HepG2 (cell line): ENCODE data around the gene NAA16. TPM values are rescaled to one million over a fixed set of nuclear protein-coding genes. Genes with fewer than 3 reads are reported as not detected.

Experiments
- CREM ChIP-seq, 2 experiments: sonication (generic) in 1 of 2; formaldehyde crosslinking in 1 of 2; IDR thresholded peaks; 2 replicates each; pipeline versions ENCODE4 v1.4.0 to v1.6.1; 2016 to 2020; ENCODE audit warnings: antibody characterized with exemption in 1 of 2, mild to moderate bottlenecking in 1 of 2, missing genetic modification reagents in 1 of 2
- DMTF1 ChIP-seq: sonication (generic); formaldehyde crosslinking; IDR thresholded peaks from 2 replicates; pipeline ENCODE4 v1.4.0; 2020; ENCODE audit warnings: mild to moderate bottlenecking, missing genetic modification reagents
- DNMT3B ChIP-seq: conservative IDR thresholded peaks from 2 replicates; pipeline ENCODE4 v1.6.1; 2016; ENCODE audit warnings: missing biosample characterization, control low read depth
- IKZF5 ChIP-seq: IDR thresholded peaks from 2 replicates; pipeline ENCODE4 v1.6.1; 2018; ENCODE audit warnings: missing genetic modification reagents, mild to moderate bottlenecking, missing compliant biosample characterization
- LRRFIP1 ChIP-seq: sonication (generic); formaldehyde crosslinking; conservative IDR thresholded peaks from 2 replicates; pipeline ENCODE4 v1.4.0; 2020; ENCODE audit warnings: missing genetic modification reagents
- PHF20 ChIP-seq: sonication (generic); formaldehyde crosslinking; IDR thresholded peaks from 2 replicates; pipeline ENCODE4 v1.5.0; 2020; ENCODE audit warnings: mild to moderate bottlenecking, missing genetic modification reagents
- RELA ChIP-seq: sonication (generic); formaldehyde crosslinking; IDR thresholded peaks from 2 replicates; pipeline ENCODE4 v1.4.0; 2020; ENCODE audit warnings: missing genetic modification reagents
- STAT5B ChIP-seq: sonication (generic); formaldehyde crosslinking; IDR thresholded peaks from 2 replicates; pipeline ENCODE4 v1.4.0; 2020; ENCODE audit warnings: missing genetic modification reagents
- U2AF1 ChIP-seq: fragments of 200-400 bp; formaldehyde crosslinking; optimal IDR thresholded peaks from 2 replicates; pipeline ENCODE3; 2017; ENCODE audit warnings: mild to moderate bottlenecking, low read depth, low read length
- ZBTB43 ChIP-seq: sonication (generic); formaldehyde crosslinking; conservative IDR thresholded peaks from 2 replicates; pipeline ENCODE4 v1.4.0; 2020; ENCODE audit warnings: missing genetic modification reagents
- ZEB1 ChIP-seq: IDR thresholded peaks from 2 replicates; pipeline ENCODE4 v1.6.1; 2012; ENCODE audit warnings: mild to moderate bottlenecking, low read depth, inconsistent platforms; ENCODE audit not compliant: insufficient replicate concordance
- ZNF569 ChIP-seq: sonication (generic); formaldehyde crosslinking; IDR thresholded peaks from 2 replicates; pipeline ENCODE4 v1.5.0; 2020; ENCODE audit warnings: mild to moderate bottlenecking, missing genetic modification reagents, moderate library complexity, borderline replicate concordance
- ZNF609 ChIP-seq: sonication (generic); formaldehyde crosslinking; IDR thresholded peaks from 2 replicates; pipeline ENCODE4 v1.4.0; 2020; ENCODE audit warnings: mild to moderate bottlenecking, missing genetic modification reagents, borderline replicate concordance
- ZNF703 ChIP-seq: sonication (generic); formaldehyde crosslinking; IDR thresholded peaks from 2 replicates; pipeline ENCODE4 v1.5.1; 2020; ENCODE audit warnings: missing genetic modification reagents, mild to moderate bottlenecking, moderate library complexity, borderline replicate concordance
- polyA plus RNA-seq, 8 experiments: library from polyadenylated mRNA; depleted of rRNA in 3 of 8; stranded (reverse) in 7 of 8; unstranded in 1 of 8; fragments of >200 nt; fragmentation: Illumina TruSeq in 4 of 8; extraction: Trizol in 4 of 8; gene quantifications; 2 replicates each; pipeline versions ENCODE4 v1.2.1 to v1.2.3, GENCODE V29; 2011 to 2016; ENCODE audit warnings: low read depth in 4 of 8, missing spikeins in 1 of 8, mixed read lengths in 1 of 8; ENCODE audit not compliant: insufficient read depth in 1 of 8
- total RNA-seq, 5 experiments: library from RNA; depleted of rRNA; stranded (reverse); fragments of >200 nt; fragmentation: Illumina TruSeq; extraction: Trizol; gene quantifications; 2 replicates each; pipeline ENCODE4 v1.2.3, GENCODE V29; 2016; ENCODE audit warnings: low read depth in 1 of 5

Gene NAA16
- total and polyA plus RNA-seq, 2 of the 13 experiments (the other 11 are each of a cell fraction or from before 2014, with no cell fraction given), result 9.2 to 15.1 TPM

GRCh38 chr13:41310963-41311405 lies at the start of gene NAA16 (continued):
- no peak for TF ChIP-seq ZNF703 (CRISPR knock-in tag)
- TF ChIP-seq ZNF569 (CRISPR knock-in tag), result no peak
- TF ChIP-seq U2AF1, result no peak
- no peak for TF ChIP-seq ZEB1
- no peak for TF ChIP-seq RELA (CRISPR knock-in tag)
- TF ChIP-seq CREM (IDR thresholded peaks at IDR 0.05), result no peak
- TF ChIP-seq CREM (CRISPR knock-in tag; IDR thresholded peaks at IDR 0.05), result no peak
- no peak for TF ChIP-seq LRRFIP1
- TF ChIP-seq STAT5B (CRISPR knock-in tag), result no peak
- peak; percentile 66; the same call in 1 of the 2 replicates for TF ChIP-seq PHF20 (CRISPR knock-in tag)
- peak; percentile 24; the same call in 1 of the 2 replicates for TF ChIP-seq ZNF609
- TF ChIP-seq IKZF5, result peak; percentile 40
- TF ChIP-seq ZBTB43 (CRISPR knock-in tag), result no peak
- no peak for TF ChIP-seq DNMT3B (CRISPR knock-in tag)
- TF ChIP-seq DMTF1 (CRISPR knock-in tag), result no peak
